CD4-positive, alpha-beta T cell (primary cell): Measurements from ENCODE around the gene KMT2C. TPM values are rescaled to one million over a fixed set of nuclear protein-coding genes. Genes with fewer than 3 reads are reported as not detected.

Experiments used
- ATAC-seq: fragments of 200-7000 bp; cut with Tn5 transposase; one replicate; pipeline ENCODE4 v1.10.0; 2022; ENCODE audit warnings: mild to moderate bottlenecking; ENCODE audit not compliant: poor library complexity
- CTCF ChIA-PET: fragments of 350-600 bp; sonication (Branson Sonifier 250); formaldehyde crosslinking; loops from one replicate; lab custom pipeline; 2021; ENCODE audit warnings: antibody characterized with exemption, inconsistent platforms; lab: Charles Lee
- POLR2A ChIA-PET: fragments of 350-600 bp; sonication (Branson Sonifier 250); formaldehyde crosslinking; loops from one replicate; lab custom pipeline; 2021; ENCODE audit warnings: antibody characterized with exemption, inconsistent platforms; lab: Charles Lee
- DNase-seq, 14 experiments: peaks; one replicate each; pipeline ENCODE4 v3.0.0-alpha.2; 2013 to 2020; ENCODE audit warnings: mixed read lengths in 2 of 14
- H3K27ac ChIP-seq, 2 donors: one replicate each; pipeline versions ENCODE4 v1.5.1 to v1.7.0; 2013; ENCODE audit warnings: low read length in 2 of 2, low read depth in 1 of 2, mild to moderate bottlenecking in 1 of 2
- H3K27me3 ChIP-seq, 2 experiments: 1 replicate in 1 of 2; 2 replicates in 1 of 2; pipeline versions ENCODE4 v1.6.1 to v1.7.0; 2013; ENCODE audit warnings: low read length in 2 of 2, control low read depth in 1 of 2, mild to moderate bottlenecking in 1 of 2, moderate library complexity in 1 of 2; ENCODE audit not compliant: insufficient read depth in 2 of 2, control insufficient read depth in 1 of 2
- H3K36me3 ChIP-seq: one replicate; pipeline ENCODE4 v1.6.1; 2013; ENCODE audit warnings: low read length, control low read depth; ENCODE audit not compliant: insufficient read depth
- H3K4me1 ChIP-seq: one replicate; pipeline ENCODE4 v1.6.1; 2013; ENCODE audit warnings: low read length, control low read depth; ENCODE audit not compliant: insufficient read depth
- H3K4me3 ChIP-seq: one replicate; pipeline ENCODE4 v1.5.1; 2013; ENCODE audit warnings: mild to moderate bottlenecking, low read length, moderate library complexity
- H3K9me3 ChIP-seq, 2 experiments: 1 replicate in 1 of 2; 2 replicates in 1 of 2; pipeline versions ENCODE4 v1.6.1 to v1.7.0; 2013; ENCODE audit warnings: low read length in 2 of 2, mild to moderate bottlenecking in 2 of 2, control low read depth in 1 of 2, moderate library complexity in 1 of 2; ENCODE audit not compliant: control insufficient read depth in 1 of 2, insufficient read depth in 1 of 2
- H3K27ac Mint-ChIP-seq: one replicate; pipeline ENCODE4 v1.8.0; 2020; ENCODE audit warnings: mixed read lengths
- H3K27me3 Mint-ChIP-seq: one replicate; pipeline ENCODE4 v1.8.0; 2021; ENCODE audit warnings: mixed read lengths
- H3K36me3 Mint-ChIP-seq: one replicate; pipeline ENCODE4 v1.8.0; 2021; ENCODE audit warnings: low read depth, mixed read lengths
- H3K4me1 Mint-ChIP-seq: one replicate; pipeline ENCODE4 v1.8.0; 2021; ENCODE audit warnings: low read depth, mixed read lengths
- H3K4me3 Mint-ChIP-seq: one replicate; pipeline ENCODE4 v1.8.0; 2020; ENCODE audit warnings: mild to moderate bottlenecking, mixed read lengths
- H3K9me3 Mint-ChIP-seq: one replicate; pipeline ENCODE4 v1.8.0; 2020; ENCODE audit warnings: mixed read lengths
- intact Hi-C, 2 experiments: fragments of 100-400 bp; cut with DNase I in 1 of 2; cut with micrococcal nuclease in 1 of 2; formaldehyde crosslinking; loops; one replicate each; pipeline versions ENCODE4 v1.15.1 to v1.9.0; 2023 to 2025; cut with DNase I, micrococcal nuclease
- total RNA-seq, 174 experiments: library from RNA in 2 of 174; stranded (reverse) in 2 of 174; gene quantifications; one replicate each; pipeline ENCODE4 v1.2.3 and lab custom pipeline; 2021 to 2026
- TF ChIP-seq, protein P1 (sequence below): fragments of 200-600 bp; IDR thresholded peaks from one replicate; pipeline ENCODE4 v1.8.0; 2022; ENCODE audit warnings: antibody characterized with exemption, mild to moderate bottlenecking

Gene KMT2C
- total RNA-seq, 2 experiments from 2014 or later = 113 to 118 TPM

DNA sequence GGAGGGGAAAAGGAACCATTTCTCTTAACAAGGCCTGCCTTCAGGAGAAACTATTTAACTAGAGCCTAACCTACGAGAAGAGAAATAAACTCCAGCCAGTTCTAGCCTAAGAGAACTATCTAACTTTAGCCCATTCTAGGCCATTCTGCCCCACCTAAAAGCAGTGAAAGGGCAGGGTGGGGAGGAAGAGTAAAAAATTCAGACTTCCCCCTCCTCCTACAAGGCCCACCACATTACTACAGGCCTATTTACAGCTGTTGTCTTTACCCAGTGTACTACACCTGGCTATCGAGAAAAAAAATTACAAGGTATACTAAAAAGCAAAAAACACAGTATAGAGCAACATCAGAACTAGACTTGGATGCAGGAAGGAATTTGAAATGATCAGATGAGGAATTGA is 93.0 kb downstream of the KMT2C start:
- intact Hi-C loops = no loop called here
- H3K4me1 Mint-ChIP-seq = peaks cover 71% of the 10 kb centered on the region

DNA sequence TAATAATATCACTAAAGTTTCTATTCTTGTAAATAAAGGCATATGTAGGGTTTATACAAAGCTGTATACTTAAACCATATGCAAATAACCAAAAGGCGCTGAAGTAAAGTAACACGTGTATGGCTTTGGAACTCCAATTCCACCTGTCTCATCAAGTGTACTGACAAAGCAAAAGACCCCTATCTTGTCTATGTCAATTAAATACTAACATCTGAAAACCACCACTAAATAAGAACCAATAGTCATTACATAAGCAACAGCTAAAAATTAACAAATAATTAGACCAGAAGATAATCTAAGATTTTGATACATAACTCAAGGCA is 93.9 kb downstream of the KMT2C start:
- H3K9me3 Mint-ChIP-seq = no peaks in the 10 kb centered on the region
- peaks cover 73% of the 10 kb centered on the region for H3K4me1 Mint-ChIP-seq
- Histone ChIP-seq H3K27ac (no peak overlapping the region), H3K27me3 (no peaks in the 10 kb centered on the region), H3K36me3 (no peaks in the 10 kb centered on the region), H3K4me3 (no peak overlapping the region), H3K9me3 (no peaks in the 10 kb centered on the region), H3K4me1 (peaks cover 20% of the 10 kb centered on the region)
- POLR2A ChIA-PET = no interaction called here
- CTCF ChIA-PET = interaction anchor here (1.6 kb wide), 2 partner anchors 16 to 365 kb away, joined by 3 to 5 read pairs; no protein-coding TSS in a partner anchor
- H3K4me3 Mint-ChIP-seq = no peak overlapping the region
- peaks cover 31% of the 10 kb centered on the region for H3K36me3 Mint-ChIP-seq
- DNase-seq (no peak), ATAC-seq (no peak)
- no peaks in the 10 kb centered on the region for H3K27me3 Mint-ChIP-seq
- no peak overlapping the region for H3K27ac Mint-ChIP-seq
- TF ChIP-seq, protein P1, sequence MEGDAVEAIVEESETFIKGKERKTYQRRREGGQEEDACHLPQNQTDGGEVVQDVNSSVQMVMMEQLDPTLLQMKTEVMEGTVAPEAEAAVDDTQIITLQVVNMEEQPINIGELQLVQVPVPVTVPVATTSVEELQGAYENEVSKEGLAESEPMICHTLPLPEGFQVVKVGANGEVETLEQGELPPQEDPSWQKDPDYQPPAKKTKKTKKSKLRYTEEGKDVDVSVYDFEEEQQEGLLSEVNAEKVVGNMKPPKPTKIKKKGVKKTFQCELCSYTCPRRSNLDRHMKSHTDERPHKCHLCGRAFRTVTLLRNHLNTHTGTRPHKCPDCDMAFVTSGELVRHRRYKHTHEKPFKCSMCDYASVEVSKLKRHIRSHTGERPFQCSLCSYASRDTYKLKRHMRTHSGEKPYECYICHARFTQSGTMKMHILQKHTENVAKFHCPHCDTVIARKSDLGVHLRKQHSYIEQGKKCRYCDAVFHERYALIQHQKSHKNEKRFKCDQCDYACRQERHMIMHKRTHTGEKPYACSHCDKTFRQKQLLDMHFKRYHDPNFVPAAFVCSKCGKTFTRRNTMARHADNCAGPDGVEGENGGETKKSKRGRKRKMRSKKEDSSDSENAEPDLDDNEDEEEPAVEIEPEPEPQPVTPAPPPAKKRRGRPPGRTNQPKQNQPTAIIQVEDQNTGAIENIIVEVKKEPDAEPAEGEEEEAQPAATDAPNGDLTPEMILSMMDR = no peak
- intact Hi-C loops = loop anchor here in 1 of 2 experiments (1.0 kb wide), 1 partner anchor 365 kb away; no protein-coding TSS in a partner anchor

More for the DNA sequence above, 93.0 kb downstream of the KMT2C start:
- H3K36me3 ChIP-seq = peaks cover 7% of the 10 kb centered on the region
- Mint-ChIP-seq H3K27ac (no peak overlapping the region), H3K27me3 (no peaks in the 10 kb centered on the region), H3K4me3 (no peak overlapping the region), H3K9me3 (peaks cover 4% of the 10 kb centered on the region), H3K36me3 (peaks cover 40% of the 10 kb centered on the region)
- ATAC-seq = no peak
- peaks cover 0 to 2% of the 10 kb centered on the region in 2 experiments for H3K9me3 ChIP-seq
- no peaks in the 10 kb centered on the region for H3K27me3 ChIP-seq
- peaks cover 18% of the 10 kb centered on the region for H3K4me1 ChIP-seq
- TF ChIP-seq, protein P1 = no peak
- no peak overlapping the region for H3K4me3 ChIP-seq
- H3K27ac ChIP-seq = no peak overlapping the region
- ChIA-PET POLR2A (no interaction called here), CTCF (interaction anchor here (1.6 kb wide), 2 partner anchors 15 to 364 kb away, joined by 3 to 5 read pairs; no protein-coding TSS in a partner anchor)
- no peak for DNase-seq

DNA sequence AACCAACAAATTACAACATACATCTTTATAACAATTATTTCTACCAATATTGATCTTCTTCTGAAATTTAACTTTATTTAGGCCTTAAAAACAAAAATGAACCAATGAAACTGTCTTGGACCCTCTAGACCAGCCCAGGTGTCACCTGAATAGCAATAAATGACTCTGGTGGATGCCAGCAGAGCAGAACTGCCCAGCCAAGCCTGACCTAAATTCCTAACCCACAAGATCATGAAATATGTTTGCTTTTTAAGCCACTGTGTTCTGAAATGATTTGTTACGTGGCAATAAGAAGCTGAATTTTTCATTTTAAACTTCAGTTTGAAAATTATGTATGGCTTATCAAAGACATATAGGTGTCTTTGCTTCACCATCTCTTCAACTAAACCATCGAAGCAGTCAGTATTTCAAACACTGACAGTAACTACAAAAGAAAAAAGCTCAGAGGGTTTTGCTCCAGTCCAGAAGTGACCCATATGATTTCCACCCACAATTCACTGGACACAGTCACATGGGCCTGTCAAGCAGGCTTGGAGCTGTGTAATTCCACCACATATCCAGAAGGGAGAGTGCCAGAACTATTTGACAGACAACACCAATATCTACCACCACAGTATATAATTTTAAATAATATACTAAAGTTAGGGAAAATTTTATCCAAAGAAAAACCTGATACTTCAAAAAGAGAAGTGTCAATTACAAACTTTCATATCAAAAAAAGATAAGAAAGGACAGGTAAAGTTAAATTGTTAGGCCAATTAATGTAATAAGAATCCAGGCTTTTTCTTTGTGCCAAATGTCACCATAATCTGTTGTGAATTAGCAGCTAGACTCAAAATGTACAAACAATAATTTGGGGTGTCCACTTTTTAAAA is 94.5 kb downstream of the KMT2C start:
- Mint-ChIP-seq H3K4me1 (peaks cover 76% of the 10 kb centered on the region), H3K36me3 (peaks cover 25% of the 10 kb centered on the region), H3K9me3 (no peaks in the 10 kb centered on the region), H3K4me3 (no peak overlapping the region), H3K27ac (no peak overlapping the region), H3K27me3 (no peaks in the 10 kb centered on the region)
- peaks cover 26% of the 10 kb centered on the region for H3K4me1 ChIP-seq
- H3K4me3 ChIP-seq = no peak overlapping the region
- DNase-seq = peak in 3 of 14 experiments; percentile 12 to 31 (median 30)
- intact Hi-C loops = loop anchor here in 1 of 2 experiments (1.0 kb wide), 1 partner anchor 366 kb away; no protein-coding TSS in a partner anchor
- TF ChIP-seq, protein P1 = peak; percentile 9
- CTCF ChIA-PET = interaction anchor here (1.6 kb wide), 1 partner anchor 16 kb away, joined by 3 read pairs; no protein-coding TSS in a partner anchor
- POLR2A ChIA-PET = no interaction called here
- no peak overlapping the region for H3K27ac ChIP-seq
- no peaks in the 10 kb centered on the region for H3K36me3 ChIP-seq
- no peak for ATAC-seq
- no peaks in the 10 kb centered on the region for H3K27me3 ChIP-seq
- no peaks in the 10 kb centered on the region for H3K9me3 ChIP-seq
